Stomach (tissue), 4 donors: Measurements from ENCODE around the gene EEFSEC.

Experiments used
- CTCF ChIP-seq, 7 experiments: fragments of 450-650 bp in 4 of 7; fragments of 200-600 bp in 3 of 7; sonication (generic) in 3 of 7; IDR thresholded peaks; one replicate each; pipeline ENCODE4 v1.5.1; 2016 to 2019; ENCODE audit warnings: antibody characterized with exemption in 7 of 7, control low read depth in 2 of 7, mild to moderate bottlenecking in 1 of 7
- EP300 ChIP-seq: sonication (generic); formaldehyde crosslinking; IDR thresholded peaks from one replicate; pipeline ENCODE4 v1.6.1; 2017; ENCODE audit warnings: antibody characterized with exemption
- POLR2A ChIP-seq, 4 donors: fragments of 450-650 bp; IDR thresholded peaks; one replicate each; pipeline ENCODE4 v1.6.1; 2016; ENCODE audit warnings: antibody characterized with exemption in 4 of 4, control low read depth in 2 of 4, mild to moderate bottlenecking in 1 of 4, moderate library complexity in 1 of 4

DNA sequence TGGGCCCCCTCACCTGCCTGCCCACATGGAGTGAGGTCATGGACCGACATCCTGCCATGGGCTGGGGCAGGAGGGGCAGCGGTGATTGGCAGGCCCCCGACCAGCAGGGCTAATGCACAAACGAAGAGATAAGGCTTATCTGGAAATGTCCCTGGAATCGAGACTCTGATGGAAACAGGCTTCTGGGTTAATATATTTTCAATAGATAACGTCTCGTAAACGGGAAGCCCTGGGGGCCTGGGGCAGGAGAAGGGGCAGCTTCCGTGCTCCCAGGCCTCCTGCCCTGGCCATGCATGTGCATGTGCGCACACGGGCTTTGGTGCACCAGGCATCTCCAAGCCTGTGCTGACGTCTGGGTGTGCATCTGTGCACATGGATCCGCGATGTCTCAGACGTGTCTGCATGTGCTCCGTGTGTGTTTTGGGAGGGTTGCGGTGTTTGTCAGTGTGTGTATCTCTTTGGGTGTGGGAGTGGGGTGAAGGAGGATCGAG lies 258.3 kb downstream of the EEFSEC start:
- TF ChIP-seq CTCF (IDR thresholded peaks at IDR 0.05) (no peak), POLR2A (IDR thresholded peaks at IDR 0.05) (no peak), EP300 (no peak)
